ENCODE data around the gene STAT3. TPM values are rescaled to one million over a fixed set of nuclear protein-coding genes. Genes with fewer than 3 reads are reported as not detected.

The STAT3 gene
- total and polyA plus RNA-seq, 2 of the 13 experiments (the other 11 are each of a cell fraction or from before 2014, with no cell fraction given), result 61.8 to 62.4 TPM

DNA sequence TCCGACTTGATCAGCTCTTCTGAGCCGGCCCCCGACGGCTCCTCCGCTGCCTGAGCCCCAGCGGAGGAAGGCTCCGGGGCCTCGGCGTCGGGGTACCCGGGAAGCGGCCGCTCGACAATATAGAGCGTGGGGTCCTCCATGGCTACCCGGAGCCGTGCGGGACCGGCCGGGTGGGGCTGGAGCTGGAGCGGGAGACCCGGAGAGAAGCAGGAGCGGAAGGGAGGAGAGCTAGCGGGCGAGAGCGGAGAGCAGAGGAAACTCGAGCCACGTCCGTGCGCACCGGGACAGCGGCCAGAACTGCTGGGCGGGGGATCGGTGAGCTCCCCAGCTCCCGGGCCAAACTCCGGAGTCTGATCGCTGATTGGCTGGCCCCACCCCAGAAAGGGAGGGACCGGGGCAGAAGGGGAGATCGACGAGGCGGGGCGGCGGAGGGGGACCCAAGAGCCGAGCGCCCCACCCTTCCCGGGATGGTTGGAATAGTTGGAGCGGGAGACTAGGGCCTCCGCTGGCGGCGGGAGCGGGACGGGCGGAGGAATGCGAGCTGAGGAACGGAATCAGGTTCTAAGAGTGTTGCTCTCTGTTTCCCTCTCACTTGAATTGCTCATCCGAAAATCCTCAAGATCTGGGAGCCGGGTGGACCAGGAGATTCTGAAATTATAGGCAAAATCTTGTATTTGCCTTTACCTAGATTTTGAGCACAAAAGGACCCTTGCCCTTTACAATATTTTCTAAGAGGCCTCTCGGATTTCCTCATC lies 34.9 kb upstream of the STAT3 start, which contains the start of gene CAVIN1 (continued):
- TF ChIP-seq, protein P1, sequence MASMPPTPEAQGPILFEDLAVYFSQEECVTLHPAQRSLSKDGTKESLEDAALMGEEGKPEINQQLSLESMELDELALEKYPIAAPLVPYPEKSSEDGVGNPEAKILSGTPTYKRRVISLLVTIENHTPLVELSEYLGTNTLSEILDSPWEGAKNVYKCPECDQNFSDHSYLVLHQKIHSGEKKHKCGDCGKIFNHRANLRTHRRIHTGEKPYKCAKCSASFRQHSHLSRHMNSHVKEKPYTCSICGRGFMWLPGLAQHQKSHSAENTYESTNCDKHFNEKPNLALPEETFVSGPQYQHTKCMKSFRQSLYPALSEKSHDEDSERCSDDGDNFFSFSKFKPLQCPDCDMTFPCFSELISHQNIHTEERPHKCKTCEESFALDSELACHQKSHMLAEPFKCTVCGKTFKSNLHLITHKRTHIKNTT (CRISPR knock-in tag; IDR thresholded peaks at IDR 0.05), result no peak
- TF ChIP-seq PAF1 (CRISPR knock-in tag; IDR thresholded peaks at IDR 0.05) (no peak), ZSCAN21 (CRISPR knock-in tag; IDR thresholded peaks at IDR 0.05; ENCODE audit: borderline replicate concordance) (peak; percentile 50; the same call in 1 of the 2 replicates), ZNF556 (CRISPR knock-in tag; IDR thresholded peaks at IDR 0.05; ENCODE audit: borderline replicate concordance) (no peak), ZNF589 (CRISPR knock-in tag; conservative IDR thresholded peaks at IDR 0.05) (no peak), ISL2 (CRISPR knock-in tag; IDR thresholded peaks at IDR 0.05) (peak; percentile 80), ZMAT3 (CRISPR knock-in tag; conservative IDR thresholded peaks at IDR 0.05) (no peak), KAT7 (CRISPR knock-in tag; IDR thresholded peaks at IDR 0.05; ENCODE audit: borderline replicate concordance) (0 out of 2 replicates have a peak, but pooled peaks have one; percentile 65), ZNF569 (CRISPR knock-in tag; IDR thresholded peaks at IDR 0.05; ENCODE audit: borderline replicate concordance) (no peak), ATF7 (IDR thresholded peaks at IDR 0.05) (no peak), ATF7 (CRISPR knock-in tag; IDR thresholded peaks at IDR 0.05) (0 out of 2 replicates have a peak, but pooled peaks have one; percentile 15), ZNF207 (IDR thresholded peaks at IDR 0.05; ENCODE audit: borderline replicate concordance) (no peak), ZC3H13 (CRISPR knock-in tag; IDR thresholded peaks at IDR 0.05) (no peak; the same call in 1 of the 2 replicates), FLYWCH1 (CRISPR knock-in tag; IDR thresholded peaks at IDR 0.05) (no peak)
- TF ChIP-seq, protein P2, sequence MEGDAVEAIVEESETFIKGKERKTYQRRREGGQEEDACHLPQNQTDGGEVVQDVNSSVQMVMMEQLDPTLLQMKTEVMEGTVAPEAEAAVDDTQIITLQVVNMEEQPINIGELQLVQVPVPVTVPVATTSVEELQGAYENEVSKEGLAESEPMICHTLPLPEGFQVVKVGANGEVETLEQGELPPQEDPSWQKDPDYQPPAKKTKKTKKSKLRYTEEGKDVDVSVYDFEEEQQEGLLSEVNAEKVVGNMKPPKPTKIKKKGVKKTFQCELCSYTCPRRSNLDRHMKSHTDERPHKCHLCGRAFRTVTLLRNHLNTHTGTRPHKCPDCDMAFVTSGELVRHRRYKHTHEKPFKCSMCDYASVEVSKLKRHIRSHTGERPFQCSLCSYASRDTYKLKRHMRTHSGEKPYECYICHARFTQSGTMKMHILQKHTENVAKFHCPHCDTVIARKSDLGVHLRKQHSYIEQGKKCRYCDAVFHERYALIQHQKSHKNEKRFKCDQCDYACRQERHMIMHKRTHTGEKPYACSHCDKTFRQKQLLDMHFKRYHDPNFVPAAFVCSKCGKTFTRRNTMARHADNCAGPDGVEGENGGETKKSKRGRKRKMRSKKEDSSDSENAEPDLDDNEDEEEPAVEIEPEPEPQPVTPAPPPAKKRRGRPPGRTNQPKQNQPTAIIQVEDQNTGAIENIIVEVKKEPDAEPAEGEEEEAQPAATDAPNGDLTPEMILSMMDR (CRISPR knock-in tag; IDR thresholded peaks at IDR 0.05), result no peak; the same call in 1 of the 2 replicates
- TF ChIP-seq, protein P3, sequence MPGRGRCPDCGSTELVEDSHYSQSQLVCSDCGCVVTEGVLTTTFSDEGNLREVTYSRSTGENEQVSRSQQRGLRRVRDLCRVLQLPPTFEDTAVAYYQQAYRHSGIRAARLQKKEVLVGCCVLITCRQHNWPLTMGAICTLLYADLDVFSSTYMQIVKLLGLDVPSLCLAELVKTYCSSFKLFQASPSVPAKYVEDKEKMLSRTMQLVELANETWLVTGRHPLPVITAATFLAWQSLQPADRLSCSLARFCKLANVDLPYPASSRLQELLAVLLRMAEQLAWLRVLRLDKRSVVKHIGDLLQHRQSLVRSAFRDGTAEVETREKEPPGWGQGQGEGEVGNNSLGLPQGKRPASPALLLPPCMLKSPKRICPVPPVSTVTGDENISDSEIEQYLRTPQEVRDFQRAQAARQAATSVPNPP (CRISPR knock-in tag; IDR thresholded peaks at IDR 0.05), result no peak
- TF ChIP-seq, protein P4, sequence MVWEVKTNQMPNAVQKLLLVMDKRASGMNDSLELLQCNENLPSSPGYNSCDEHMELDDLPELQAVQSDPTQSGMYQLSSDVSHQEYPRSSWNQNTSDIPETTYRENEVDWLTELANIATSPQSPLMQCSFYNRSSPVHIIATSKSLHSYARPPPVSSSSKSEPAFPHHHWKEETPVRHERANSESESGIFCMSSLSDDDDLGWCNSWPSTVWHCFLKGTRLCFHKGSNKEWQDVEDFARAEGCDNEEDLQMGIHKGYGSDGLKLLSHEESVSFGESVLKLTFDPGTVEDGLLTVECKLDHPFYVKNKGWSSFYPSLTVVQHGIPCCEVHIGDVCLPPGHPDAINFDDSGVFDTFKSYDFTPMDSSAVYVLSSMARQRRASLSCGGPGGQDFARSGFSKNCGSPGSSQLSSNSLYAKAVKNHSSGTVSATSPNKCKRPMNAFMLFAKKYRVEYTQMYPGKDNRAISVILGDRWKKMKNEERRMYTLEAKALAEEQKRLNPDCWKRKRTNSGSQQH (CRISPR knock-in tag; IDR thresholded peaks at IDR 0.05; ENCODE audit: low read depth), result no peak
- TF ChIP-seq, protein P5, sequence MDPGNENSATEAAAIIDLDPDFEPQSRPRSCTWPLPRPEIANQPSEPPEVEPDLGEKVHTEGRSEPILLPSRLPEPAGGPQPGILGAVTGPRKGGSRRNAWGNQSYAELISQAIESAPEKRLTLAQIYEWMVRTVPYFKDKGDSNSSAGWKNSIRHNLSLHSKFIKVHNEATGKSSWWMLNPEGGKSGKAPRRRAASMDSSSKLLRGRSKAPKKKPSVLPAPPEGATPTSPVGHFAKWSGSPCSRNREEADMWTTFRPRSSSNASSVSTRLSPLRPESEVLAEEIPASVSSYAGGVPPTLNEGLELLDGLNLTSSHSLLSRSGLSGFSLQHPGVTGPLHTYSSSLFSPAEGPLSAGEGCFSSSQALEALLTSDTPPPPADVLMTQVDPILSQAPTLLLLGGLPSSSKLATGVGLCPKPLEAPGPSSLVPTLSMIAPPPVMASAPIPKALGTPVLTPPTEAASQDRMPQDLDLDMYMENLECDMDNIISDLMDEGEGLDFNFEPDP (CRISPR knock-in tag; conservative IDR thresholded peaks at IDR 0.05), result no peak
- TF ChIP-seq, protein P6, sequence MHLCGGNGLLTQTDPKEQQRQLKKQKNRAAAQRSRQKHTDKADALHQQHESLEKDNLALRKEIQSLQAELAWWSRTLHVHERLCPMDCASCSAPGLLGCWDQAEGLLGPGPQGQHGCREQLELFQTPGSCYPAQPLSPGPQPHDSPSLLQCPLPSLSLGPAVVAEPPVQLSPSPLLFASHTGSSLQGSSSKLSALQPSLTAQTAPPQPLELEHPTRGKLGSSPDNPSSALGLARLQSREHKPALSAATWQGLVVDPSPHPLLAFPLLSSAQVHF (CRISPR knock-in tag; IDR thresholded peaks at IDR 0.05), result no peak
- TF ChIP-seq, protein P7, sequence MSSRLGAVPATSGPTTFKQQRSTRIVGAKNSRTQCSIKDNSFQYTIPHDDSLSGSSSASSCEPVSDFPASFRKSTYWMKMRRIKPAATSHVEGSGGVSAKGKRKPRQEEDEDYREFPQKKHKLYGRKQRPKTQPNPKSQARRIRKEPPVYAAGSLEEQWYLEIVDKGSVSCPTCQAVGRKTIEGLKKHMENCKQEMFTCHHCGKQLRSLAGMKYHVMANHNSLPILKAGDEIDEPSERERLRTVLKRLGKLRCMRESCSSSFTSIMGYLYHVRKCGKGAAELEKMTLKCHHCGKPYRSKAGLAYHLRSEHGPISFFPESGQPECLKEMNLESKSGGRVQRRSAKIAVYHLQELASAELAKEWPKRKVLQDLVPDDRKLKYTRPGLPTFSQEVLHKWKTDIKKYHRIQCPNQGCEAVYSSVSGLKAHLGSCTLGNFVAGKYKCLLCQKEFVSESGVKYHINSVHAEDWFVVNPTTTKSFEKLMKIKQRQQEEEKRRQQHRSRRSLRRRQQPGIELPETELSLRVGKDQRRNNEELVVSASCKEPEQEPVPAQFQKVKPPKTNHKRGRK (CRISPR knock-in tag; IDR thresholded peaks at IDR 0.05), result no peak
